BLaER1 (cell line): ENCODE results near the gene DIP2B.

Experiments used
- H3K27ac ChIP-seq: shearing (Covaris generic); formaldehyde crosslinking; 2 replicates; pipeline ENCODE4 v1.8.1; 2022
- H3K27me3 ChIP-seq: shearing (Covaris generic); formaldehyde crosslinking; 2 replicates; pipeline ENCODE4 v1.8.1; 2022
- H3K36me3 ChIP-seq: shearing (Covaris generic); formaldehyde crosslinking; 2 replicates; pipeline ENCODE4 v1.8.1; 2022
- H3K4me1 ChIP-seq: shearing (Covaris generic); formaldehyde crosslinking; 2 replicates; pipeline ENCODE4 v1.8.1; 2022
- H3K4me2 ChIP-seq: shearing (Covaris generic); formaldehyde crosslinking; 2 replicates; pipeline ENCODE4 v1.8.1; 2022
- H3K4me3 ChIP-seq: shearing (Covaris generic); formaldehyde crosslinking; 2 replicates; pipeline ENCODE4 v1.8.1; 2022
- H3K9ac ChIP-seq: shearing (Covaris generic); formaldehyde crosslinking; 2 replicates; pipeline ENCODE4 v1.8.1; 2022
- H3K9me3 ChIP-seq: shearing (Covaris generic); formaldehyde crosslinking; 2 replicates; pipeline ENCODE4 v1.8.1; 2022
- H4K20me1 ChIP-seq: shearing (Covaris generic); formaldehyde crosslinking; 2 replicates; pipeline ENCODE4 v1.8.1; 2022
- Cebpa-rat ChIP-seq: shearing (Covaris generic); IDR thresholded peaks from 2 replicates; pipeline ENCODE4 v1.8.1; 2022

DIP2B gene

DNA sequence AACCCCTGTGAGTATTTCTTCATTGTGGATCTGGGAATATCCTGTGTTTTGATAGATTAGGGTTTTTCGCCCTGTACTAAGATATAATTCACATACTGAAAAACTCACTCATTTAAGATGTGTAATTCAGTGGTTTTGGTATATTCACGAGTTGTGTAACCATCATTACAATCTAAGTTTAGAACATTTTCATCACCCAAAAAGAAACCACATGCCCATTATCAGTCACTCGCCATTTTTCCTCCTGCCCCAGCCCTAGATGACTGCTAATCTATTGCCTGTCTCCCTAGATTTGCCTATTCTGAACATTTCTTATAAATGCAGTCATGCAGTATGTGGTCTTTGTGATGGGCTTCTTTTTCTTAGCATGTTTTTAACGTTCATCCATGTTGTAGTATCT, 191.2 kb downstream of the DIP2B start:
- no peaks in the 10 kb centered on the region for H4K20me1 ChIP-seq
- no peak for TF ChIP-seq Cebpa-rat
- peaks cover 93% of the 10 kb centered on the region for H3K36me3 ChIP-seq

DNA sequence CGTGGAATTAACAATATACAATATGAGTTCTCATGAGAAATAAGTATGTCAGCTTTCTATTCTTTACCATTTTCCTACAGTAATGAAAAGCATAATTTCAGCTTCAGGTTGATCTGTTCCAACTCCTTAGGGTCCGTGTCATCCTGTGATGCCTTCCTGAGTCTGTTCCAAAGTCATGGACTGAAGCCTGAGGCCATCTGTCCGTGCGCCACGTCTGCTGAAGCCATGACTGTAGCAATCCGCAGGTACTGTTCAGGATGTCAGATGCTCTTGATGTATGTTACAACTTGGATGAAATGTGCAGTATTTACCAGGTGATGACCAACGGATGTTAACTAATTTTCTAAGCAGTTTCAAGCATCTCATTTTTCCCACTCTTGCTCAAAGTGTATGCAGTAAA, 192.1 kb downstream of the DIP2B start:
- Histone ChIP-seq H3K27me3 (no peaks in the 10 kb centered on the region), H3K4me2 (no peak overlapping the region), H3K36me3 (peaks cover 94% of the 10 kb centered on the region), H3K4me1 (no peaks in the 10 kb centered on the region), H4K20me1 (no peaks in the 10 kb centered on the region), H3K9me3 (no peaks in the 10 kb centered on the region), H3K27ac (no peak overlapping the region), H3K4me3 (no peak overlapping the region), H3K9ac (no peak overlapping the region)
- TF ChIP-seq Cebpa-rat = no peak

More for the DNA sequence above, 191.2 kb downstream of the DIP2B start:
- Histone ChIP-seq H3K4me1 (no peaks in the 10 kb centered on the region), H3K27ac (no peak overlapping the region), H3K9me3 (no peaks in the 10 kb centered on the region), H3K4me2 (no peak overlapping the region), H3K27me3 (no peaks in the 10 kb centered on the region), H3K4me3 (no peak overlapping the region), H3K9ac (no peak overlapping the region)

DNA sequence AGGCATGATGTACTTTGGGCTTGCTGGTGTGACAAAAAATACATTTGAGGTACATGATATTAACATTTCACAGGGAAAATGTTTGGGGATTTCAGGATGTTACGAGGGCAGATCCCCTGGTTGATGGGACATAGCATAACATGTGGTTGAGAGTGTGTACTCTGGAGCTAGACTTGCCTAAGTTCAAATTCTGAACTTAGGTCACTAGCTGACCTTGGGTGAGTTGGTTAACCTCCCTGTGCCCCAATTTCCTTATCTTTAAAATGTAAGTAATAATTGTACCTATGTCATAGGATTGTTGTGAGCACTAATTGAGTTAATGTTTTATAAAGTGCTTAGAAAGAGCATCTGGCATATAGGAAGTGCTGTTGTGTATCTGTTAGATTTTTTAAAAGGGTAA, 194.4 kb downstream of the DIP2B start:
- H3K9ac ChIP-seq = no peak overlapping the region
- no peaks in the 10 kb centered on the region for H3K4me1 ChIP-seq
- no peaks in the 10 kb centered on the region for H3K27me3 ChIP-seq
- H3K4me2 ChIP-seq = no peak overlapping the region
- peaks cover 93% of the 10 kb centered on the region for H3K36me3 ChIP-seq
- no peaks in the 10 kb centered on the region for H3K9me3 ChIP-seq
- H3K27ac ChIP-seq = no peak overlapping the region
- TF ChIP-seq Cebpa-rat = no peak
- no peak overlapping the region for H3K4me3 ChIP-seq
- no peaks in the 10 kb centered on the region for H4K20me1 ChIP-seq

DNA sequence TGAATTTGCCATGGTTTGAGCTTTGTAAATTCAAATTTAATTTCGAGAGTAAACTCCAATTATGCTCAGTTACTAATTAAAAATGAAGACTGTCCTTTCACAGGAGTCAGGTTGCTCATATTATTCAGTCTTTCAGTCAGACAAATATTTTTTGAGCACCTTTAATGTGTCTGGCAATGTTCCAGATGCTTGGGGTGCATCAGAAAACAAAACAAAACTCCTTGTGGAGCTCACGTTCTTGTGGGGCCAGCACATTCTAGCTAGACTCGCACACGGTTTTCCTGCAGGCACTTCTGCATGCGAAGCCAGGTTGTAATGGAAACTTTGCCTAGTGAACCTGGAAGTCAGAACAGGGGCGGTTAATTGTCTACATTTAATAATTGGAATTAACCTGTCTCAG, 195.2 kb downstream of the DIP2B start:
- Histone ChIP-seq H3K4me3 (no peak overlapping the region), H3K9ac (no peak overlapping the region), H3K4me2 (no peak overlapping the region), H3K27ac (no peak overlapping the region), H3K9me3 (no peaks in the 10 kb centered on the region), H4K20me1 (no peaks in the 10 kb centered on the region), H3K36me3 (peaks cover 96% of the 10 kb centered on the region), H3K27me3 (no peaks in the 10 kb centered on the region), H3K4me1 (no peaks in the 10 kb centered on the region)
- TF ChIP-seq Cebpa-rat = no peak

DNA sequence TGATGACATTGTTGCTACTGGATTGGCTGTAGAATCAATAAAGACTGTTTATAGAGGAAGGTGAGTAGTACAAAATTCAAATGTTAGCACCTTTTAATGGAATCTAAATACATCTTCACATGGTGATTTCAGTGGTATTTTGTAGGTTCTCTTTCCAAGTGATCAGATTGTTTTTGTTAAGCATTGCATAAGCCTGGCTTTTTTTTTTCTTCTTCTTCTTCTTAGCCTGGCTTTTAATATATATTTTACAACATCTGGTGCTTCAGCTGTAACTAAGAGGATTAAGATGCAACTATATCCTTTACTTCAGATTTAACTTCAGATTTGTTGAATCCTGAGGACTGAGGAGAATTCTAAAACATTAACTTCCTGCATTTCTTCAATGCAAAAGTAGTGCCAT, 201.8 kb downstream of the DIP2B start:
- Histone ChIP-seq H4K20me1 (no peaks in the 10 kb centered on the region), H3K9ac (no peak overlapping the region), H3K4me3 (no peak overlapping the region), H3K36me3 (peaks cover 98% of the 10 kb centered on the region), H3K27ac (no peak overlapping the region), H3K4me1 (no peaks in the 10 kb centered on the region), H3K27me3 (no peaks in the 10 kb centered on the region), H3K4me2 (no peak overlapping the region), H3K9me3 (no peaks in the 10 kb centered on the region)
- no peak for TF ChIP-seq Cebpa-rat

DNA sequence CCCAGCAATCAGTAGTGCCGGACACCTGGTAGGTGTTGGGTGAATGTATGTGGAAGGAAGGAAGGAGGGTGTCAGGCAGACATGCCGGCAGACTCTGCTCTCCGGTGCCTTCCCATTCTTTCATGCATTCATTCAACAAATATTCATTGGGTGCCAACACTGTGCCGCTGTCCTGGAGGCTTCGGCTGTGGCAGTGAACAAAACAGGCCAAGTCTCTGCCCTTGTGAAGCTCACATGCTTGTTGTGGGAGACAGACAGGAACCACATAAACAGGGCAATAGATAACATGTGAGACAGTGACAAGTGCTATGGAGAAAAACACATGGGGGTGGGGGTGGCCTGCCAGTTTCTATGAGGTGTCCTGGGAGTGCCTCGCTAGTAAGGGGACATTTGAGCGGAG, 202.6 kb downstream of the DIP2B start:
- H3K4me2 ChIP-seq = no peak overlapping the region
- no peaks in the 10 kb centered on the region for H4K20me1 ChIP-seq
- H3K36me3 ChIP-seq = peaks cover 98% of the 10 kb centered on the region
- H3K9me3 ChIP-seq = no peaks in the 10 kb centered on the region
- H3K4me1 ChIP-seq = no peaks in the 10 kb centered on the region
- H3K27me3 ChIP-seq = no peaks in the 10 kb centered on the region
- no peak overlapping the region for H3K4me3 ChIP-seq
- no peak for TF ChIP-seq Cebpa-rat
- no peak overlapping the region for H3K27ac ChIP-seq
- no peak overlapping the region for H3K9ac ChIP-seq

DNA sequence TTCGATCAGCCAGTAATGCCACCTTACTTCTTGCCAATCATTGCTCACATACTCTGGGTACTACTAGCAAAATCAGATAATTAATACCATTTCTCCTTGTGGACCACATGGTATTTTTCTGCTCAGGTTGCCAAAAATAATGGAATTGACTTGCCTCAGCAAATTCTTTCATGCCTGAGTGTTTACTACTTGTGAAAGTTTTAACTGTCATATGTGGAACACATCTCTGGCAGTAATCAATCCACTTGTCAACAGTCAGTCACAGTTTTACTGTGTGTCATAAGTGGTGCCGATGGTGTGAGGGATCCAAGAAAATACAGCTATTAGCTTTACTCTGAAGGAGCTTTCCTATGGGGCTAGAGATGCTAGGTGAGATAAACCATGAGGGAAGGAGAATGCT, 203.8 kb downstream of the DIP2B start:
- Histone ChIP-seq H3K36me3 (peaks cover 98% of the 10 kb centered on the region), H4K20me1 (no peaks in the 10 kb centered on the region), H3K4me1 (no peaks in the 10 kb centered on the region), H3K27me3 (no peaks in the 10 kb centered on the region), H3K4me3 (no peak overlapping the region), H3K4me2 (no peak overlapping the region), H3K9me3 (no peaks in the 10 kb centered on the region), H3K9ac (no peak overlapping the region), H3K27ac (no peak overlapping the region)
- no peak for TF ChIP-seq Cebpa-rat

DNA sequence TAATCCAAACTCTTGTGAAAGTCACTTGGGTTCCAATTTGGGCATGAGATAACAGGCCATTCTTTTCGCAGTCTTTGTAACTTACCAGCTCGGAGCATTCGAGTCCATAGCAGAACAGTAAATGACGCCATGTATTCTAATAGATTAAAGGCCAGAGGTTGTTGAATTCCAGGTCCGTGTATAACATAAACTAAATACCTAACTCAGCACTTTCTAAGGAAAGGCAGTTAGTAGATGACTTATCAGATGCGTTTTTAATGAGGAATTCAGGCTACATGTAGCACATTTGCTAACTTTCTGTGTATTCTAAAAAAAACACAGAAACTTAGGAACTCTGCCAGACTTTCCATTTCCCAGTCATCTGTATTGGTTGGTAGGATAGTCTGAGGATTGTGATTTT, 206.3 kb downstream of the DIP2B start:
- peaks cover 98% of the 10 kb centered on the region for H3K36me3 ChIP-seq
- H3K4me1 ChIP-seq = no peaks in the 10 kb centered on the region

DNA sequence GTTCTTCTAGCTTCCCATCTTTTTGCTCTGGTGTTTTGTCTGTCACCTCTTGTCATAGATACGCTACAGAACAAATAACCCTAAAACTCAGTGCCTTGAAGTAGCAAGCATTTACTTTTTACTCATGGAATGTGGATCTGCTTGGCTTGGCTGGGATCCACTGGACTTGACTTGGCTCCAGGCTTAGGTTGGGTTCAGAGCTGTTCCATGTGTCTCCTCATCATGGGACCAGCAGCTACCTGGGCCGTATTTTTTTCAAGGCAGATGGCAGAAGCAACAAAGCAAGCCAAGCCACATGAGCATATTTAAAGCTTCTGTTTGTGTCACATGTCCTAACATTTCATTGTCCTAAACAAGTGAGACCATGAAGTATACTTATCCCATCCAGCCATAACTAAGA, 210.4 kb downstream of the DIP2B start:
- TF ChIP-seq Cebpa-rat = no peak
- Histone ChIP-seq H3K4me2 (no peak overlapping the region), H3K27me3 (no peaks in the 10 kb centered on the region), H4K20me1 (no peaks in the 10 kb centered on the region), H3K4me3 (no peak overlapping the region), H3K36me3 (peaks cover 94% of the 10 kb centered on the region), H3K9ac (no peak overlapping the region), H3K9me3 (no peaks in the 10 kb centered on the region), H3K4me1 (no peaks in the 10 kb centered on the region), H3K27ac (no peak overlapping the region)

More for the DNA sequence above, 206.3 kb downstream of the DIP2B start:
- Histone ChIP-seq H3K9me3 (no peaks in the 10 kb centered on the region), H4K20me1 (no peaks in the 10 kb centered on the region), H3K27ac (no peak overlapping the region), H3K27me3 (no peaks in the 10 kb centered on the region), H3K9ac (no peak overlapping the region), H3K4me3 (no peak overlapping the region), H3K4me2 (no peak overlapping the region)
- no peak for TF ChIP-seq Cebpa-rat

DNA sequence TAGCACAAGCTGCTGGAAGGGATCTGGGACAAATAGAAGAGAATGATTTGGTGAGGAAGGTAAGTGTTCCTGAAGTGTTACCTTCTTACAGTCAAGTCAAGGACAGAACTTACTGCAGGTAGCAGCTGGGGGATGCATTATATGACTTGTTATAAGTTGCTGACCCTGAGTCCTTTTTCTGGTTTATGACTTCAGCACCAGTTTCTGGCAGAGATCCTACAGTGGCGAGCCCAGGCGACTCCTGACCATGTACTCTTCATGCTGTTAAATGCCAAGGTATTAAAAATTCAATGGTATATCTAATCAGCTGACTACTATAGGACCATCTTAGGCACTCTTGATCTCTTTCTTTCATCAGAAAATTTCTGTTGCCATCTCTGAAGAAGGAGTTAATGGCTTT, 214.0 kb downstream of the DIP2B start:
- H3K4me2 ChIP-seq = no peak overlapping the region
- no peaks in the 10 kb centered on the region for H3K27me3 ChIP-seq
- H3K4me1 ChIP-seq = no peaks in the 10 kb centered on the region
- peaks cover 94% of the 10 kb centered on the region for H3K36me3 ChIP-seq
- H3K9me3 ChIP-seq = no peaks in the 10 kb centered on the region
- no peaks in the 10 kb centered on the region for H4K20me1 ChIP-seq
- TF ChIP-seq Cebpa-rat = no peak
- H3K27ac ChIP-seq = no peak overlapping the region
- H3K4me3 ChIP-seq = no peak overlapping the region
- no peak overlapping the region for H3K9ac ChIP-seq

DNA sequence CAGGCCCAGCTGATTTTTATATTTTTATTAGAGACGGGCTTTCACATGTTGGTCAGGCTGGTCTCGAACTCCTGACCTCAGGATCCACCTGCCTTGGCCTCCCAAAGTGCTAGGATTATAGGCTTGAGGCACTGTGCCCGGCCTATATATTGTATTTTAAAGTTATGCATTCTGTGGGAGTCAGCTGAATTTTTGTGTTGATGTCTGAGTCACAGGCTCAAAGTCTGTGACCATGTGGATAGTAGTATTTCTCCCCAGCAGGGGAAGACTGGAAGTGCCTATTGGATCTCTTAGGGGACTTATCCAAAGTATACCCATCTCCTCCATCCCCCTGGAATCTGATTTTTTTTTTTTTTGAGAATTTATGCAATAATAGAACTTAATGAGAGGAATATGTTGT, 215.3 kb downstream of the DIP2B start:
- peaks cover 94% of the 10 kb centered on the region for H3K36me3 ChIP-seq

More for the DNA sequence above, 215.3 kb downstream of the DIP2B start:
- Histone ChIP-seq H3K4me1 (no peaks in the 10 kb centered on the region), H3K9ac (no peak overlapping the region), H3K27ac (no peak overlapping the region), H3K9me3 (no peaks in the 10 kb centered on the region), H4K20me1 (no peaks in the 10 kb centered on the region), H3K4me3 (no peak overlapping the region), H3K27me3 (no peaks in the 10 kb centered on the region), H3K4me2 (no peak overlapping the region)
- no peak for TF ChIP-seq Cebpa-rat
